Measurements from ENCODE around the gene KRTAP1-5.

DNA sequence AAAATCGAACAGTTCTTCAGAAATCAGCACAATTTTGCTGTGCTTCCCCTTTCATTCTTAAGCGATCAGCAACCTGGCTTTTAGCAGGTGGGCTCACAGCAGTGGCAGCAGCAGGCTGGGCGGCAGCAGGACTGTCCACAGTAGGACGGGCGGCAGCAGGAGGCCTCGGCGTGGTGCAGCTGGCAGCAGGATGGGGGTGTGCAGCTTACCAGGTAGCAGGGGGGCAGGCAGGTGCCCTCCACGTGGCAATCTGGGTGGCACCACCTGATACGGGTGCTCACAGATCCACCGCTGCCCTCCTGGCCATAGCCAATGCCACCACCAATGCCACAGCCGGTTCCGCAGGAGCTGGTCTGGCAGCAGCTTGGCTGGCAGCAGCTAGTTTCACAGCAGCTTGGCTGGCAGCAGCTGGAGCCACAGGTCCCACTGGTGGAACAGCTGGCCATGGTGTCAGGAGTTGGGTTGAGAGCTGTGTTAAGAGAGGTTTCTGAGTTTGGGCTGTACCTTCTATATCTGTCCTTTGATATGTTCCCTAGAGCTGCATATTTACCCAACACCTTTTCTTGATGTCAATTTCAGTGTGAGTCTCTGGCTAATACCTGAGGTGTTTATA lies 2.7 kb upstream of the KRTAP1-5 start, which contains the start of gene KRTAP1-4:
- TF ChIP-seq POLR2AphosphoS5 (IDR thresholded peaks at IDR 0.05; ENCODE audit: low read depth, low read length) (no peak), SIN3A (IDR thresholded peaks at IDR 0.05; ENCODE audit: borderline replicate concordance, insufficient read depth, low read depth, low read length) (no peak)
- TF ChIP-seq, protein P1, sequence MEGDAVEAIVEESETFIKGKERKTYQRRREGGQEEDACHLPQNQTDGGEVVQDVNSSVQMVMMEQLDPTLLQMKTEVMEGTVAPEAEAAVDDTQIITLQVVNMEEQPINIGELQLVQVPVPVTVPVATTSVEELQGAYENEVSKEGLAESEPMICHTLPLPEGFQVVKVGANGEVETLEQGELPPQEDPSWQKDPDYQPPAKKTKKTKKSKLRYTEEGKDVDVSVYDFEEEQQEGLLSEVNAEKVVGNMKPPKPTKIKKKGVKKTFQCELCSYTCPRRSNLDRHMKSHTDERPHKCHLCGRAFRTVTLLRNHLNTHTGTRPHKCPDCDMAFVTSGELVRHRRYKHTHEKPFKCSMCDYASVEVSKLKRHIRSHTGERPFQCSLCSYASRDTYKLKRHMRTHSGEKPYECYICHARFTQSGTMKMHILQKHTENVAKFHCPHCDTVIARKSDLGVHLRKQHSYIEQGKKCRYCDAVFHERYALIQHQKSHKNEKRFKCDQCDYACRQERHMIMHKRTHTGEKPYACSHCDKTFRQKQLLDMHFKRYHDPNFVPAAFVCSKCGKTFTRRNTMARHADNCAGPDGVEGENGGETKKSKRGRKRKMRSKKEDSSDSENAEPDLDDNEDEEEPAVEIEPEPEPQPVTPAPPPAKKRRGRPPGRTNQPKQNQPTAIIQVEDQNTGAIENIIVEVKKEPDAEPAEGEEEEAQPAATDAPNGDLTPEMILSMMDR (IDR thresholded peaks at IDR 0.05): no peak
